H1 (cell line): Measurements from ENCODE around the gene LIMK2. TPM values are rescaled to one million over a fixed set of nuclear protein-coding genes. Genes with fewer than 3 reads are reported as not detected.
A peak's percentile ranks its signal among the peaks of the same experiment; 100 is the strongest.

Source experiments
- CTCF ChIA-PET: fragments of 300-600 bp; sonication (Branson Sonifier 250); formaldehyde crosslinking; loops from one replicate; lab custom pipeline; 2021; ENCODE audit not compliant: partially characterized antibody; lab: Charles Lee
- POLR2A ChIA-PET: fragments of 300-600 bp; sonication (Branson Sonifier 250); formaldehyde crosslinking; loops from one replicate; lab custom pipeline; 2021; ENCODE audit warnings: inconsistent platforms; ENCODE audit not compliant: partially characterized antibody; lab: Charles Lee
- DNase-seq, 2 experiments: peaks; one replicate each; pipeline versions ENCODE4 v3.0.0 to v3.0.0-alpha.2; 2010 to 2022; ENCODE audit warnings: low spot score in 2 of 2, low read depth in 1 of 2, mixed read lengths in 1 of 2
- FAIRE-seq: peaks from 2 replicates; lab custom pipeline; 2011; peaks lifted over from hg19 to GRCh38; lab: Jason Lieb, UNC
- H2AFZ ChIP-seq: 2 replicates; pipeline ENCODE4 v1.8.1; 2012; ENCODE audit warnings: low read length, inconsistent platforms
- H2AK5ac ChIP-seq: 2 replicates; pipeline ENCODE4 v1.6.1; 2013; ENCODE audit warnings: low read depth, low read length
- H2BK120ac ChIP-seq: replicated peaks from 2 replicates; pipeline ENCODE3; 2013; ENCODE audit warnings: low read depth, low read length, inconsistent platforms
- H2BK12ac ChIP-seq: 2 replicates; pipeline ENCODE4 v1.6.1; 2013; ENCODE audit warnings: low read depth, low read length
- H2BK15ac ChIP-seq: 2 replicates; pipeline ENCODE4 v1.6.1; 2013; ENCODE audit warnings: low read length
- H2BK20ac ChIP-seq: 2 replicates; pipeline ENCODE4 v1.6.1; 2013; ENCODE audit warnings: low read length
- H2BK5ac ChIP-seq: 2 replicates; pipeline ENCODE4 v1.6.1; 2013; ENCODE audit warnings: low read depth, low read length
- H3K14ac ChIP-seq: 2 replicates; pipeline ENCODE4 v1.6.1; 2013; ENCODE audit warnings: inconsistent platforms; ENCODE audit not compliant: insufficient read length
- H3K18ac ChIP-seq: 2 replicates; pipeline ENCODE4 v1.6.1; 2013; ENCODE audit warnings: low read length; ENCODE audit errors: extremely low read depth
- H3K23ac ChIP-seq: 2 replicates; pipeline ENCODE4 v1.6.1; 2013; ENCODE audit warnings: inconsistent platforms; ENCODE audit not compliant: insufficient read length
- H3K23me2 ChIP-seq: 2 replicates; pipeline ENCODE4 v1.6.1; 2013; ENCODE audit warnings: low read depth, low read length
- H3K27ac ChIP-seq: 2 replicates; pipeline ENCODE4 v1.6.1; 2011; ENCODE audit warnings: low read depth, low read length, inconsistent platforms
- H3K27me3 ChIP-seq, 4 experiments: replicated peaks in 1 of 4; 1 replicate in 1 of 4; 2 replicates in 3 of 4; pipeline versions ENCODE4 v1.6.1 to v1.8.1; 2011 to 2013; ENCODE audit warnings: low read length in 3 of 4, mild to moderate bottlenecking in 3 of 4, inconsistent platforms in 2 of 4, mixed read lengths in 2 of 4, moderate library complexity in 1 of 4; ENCODE audit not compliant: control insufficient read depth in 3 of 4, insufficient read depth in 3 of 4; ENCODE audit errors: extremely low read depth in 1 of 4
- H3K36me3 ChIP-seq, 4 experiments: 2 replicates each; pipeline versions ENCODE4 v1.6.1 to v1.8.1; 2011 to 2013; ENCODE audit warnings: mild to moderate bottlenecking in 4 of 4, low read length in 3 of 4, moderate library complexity in 2 of 4, control low read depth in 1 of 4, inconsistent platforms in 1 of 4; ENCODE audit not compliant: insufficient read depth in 4 of 4, control insufficient read depth in 2 of 4
- H3K4ac ChIP-seq: replicated peaks from 2 replicates; pipeline ENCODE3; 2013; ENCODE audit warnings: low read length, low read depth, mixed read lengths, inconsistent platforms; ENCODE audit not compliant: insufficient read length
- H3K4me1 ChIP-seq, 4 experiments: replicated peaks in 1 of 4; 1 replicate in 1 of 4; 2 replicates in 3 of 4; pipeline versions ENCODE4 v1.6.1 to v1.8.1; 2011 to 2013; ENCODE audit warnings: low read length in 3 of 4, inconsistent platforms in 2 of 4, mixed read lengths in 1 of 4; ENCODE audit not compliant: insufficient read depth in 4 of 4, control insufficient read depth in 3 of 4
- H3K4me2 ChIP-seq, 2 experiments: 2 replicates each; pipeline versions ENCODE4 v1.6.1 to v1.8.1; 2011 to 2013; ENCODE audit warnings: low read depth in 2 of 2, low read length in 2 of 2, control low read depth in 1 of 2, inconsistent platforms in 1 of 2, mild to moderate bottlenecking in 1 of 2; ENCODE audit not compliant: insufficient read depth in 1 of 2
- H3K4me3 ChIP-seq, 4 experiments: fragments of 200-600, 300-600 bp in 1 of 4; sonication (generic), shearing (Covaris generic), sonication (Bioruptor Twin) in 1 of 4; 2 replicates each; pipeline versions ENCODE4 v1.5.1 to v1.8.1; 2011 to 2016; ENCODE audit warnings: low read length in 4 of 4, low read depth in 3 of 4, control low read depth in 2 of 4, inconsistent platforms in 2 of 4, mild to moderate bottlenecking in 2 of 4, mixed read lengths in 1 of 4, moderate library complexity in 1 of 4; ENCODE audit not compliant: insufficient read depth in 2 of 4; ENCODE audit errors: extremely low read depth in 1 of 4
- H3K56ac ChIP-seq: replicated peaks from 2 replicates; pipeline ENCODE3; 2013; ENCODE audit warnings: low read depth, mild to moderate bottlenecking, mixed read lengths, low read length, inconsistent platforms; ENCODE audit not compliant: insufficient read length
- H3K79me1 ChIP-seq: 2 replicates; pipeline ENCODE4 v1.6.1; 2013; ENCODE audit warnings: low read depth, low read length, control low read depth
- H3K79me2 ChIP-seq, 2 experiments: 2 replicates each; pipeline versions ENCODE4 v1.6.1 to v1.8.1; 2012 to 2013; ENCODE audit warnings: low read length in 2 of 2, mild to moderate bottlenecking in 2 of 2, inconsistent platforms in 1 of 2; ENCODE audit not compliant: insufficient read depth in 2 of 2, control insufficient read depth in 1 of 2
- H3K9ac ChIP-seq, 4 experiments: replicated peaks in 1 of 4; 1 replicate in 1 of 4; 2 replicates in 3 of 4; pipeline versions ENCODE4 v1.6.1 to v1.8.1; 2011 to 2013; ENCODE audit warnings: low read depth in 3 of 4, low read length in 3 of 4, control low read depth in 2 of 4, mild to moderate bottlenecking in 2 of 4, moderate library complexity in 2 of 4, inconsistent platforms in 1 of 4; ENCODE audit errors: extremely low read depth in 1 of 4
- H3K9me3 ChIP-seq, 2 experiments: 2 replicates each; pipeline versions ENCODE4 v1.6.1 to v1.8.1; 2012 to 2013; ENCODE audit warnings: mild to moderate bottlenecking in 2 of 2, moderate library complexity in 2 of 2, control low read depth in 1 of 2, inconsistent platforms in 1 of 2, low read depth in 1 of 2, low read length in 1 of 2, mixed read lengths in 1 of 2; ENCODE audit not compliant: insufficient read depth in 2 of 2
- H4K20me1 ChIP-seq, 2 experiments: replicated peaks in 1 of 2; 2 replicates each; pipeline versions ENCODE3 to v1.8.1; 2011 to 2013; ENCODE audit warnings: inconsistent platforms in 2 of 2, low read length in 2 of 2, mild to moderate bottlenecking in 1 of 2; ENCODE audit not compliant: insufficient read depth in 2 of 2, control insufficient read depth in 1 of 2
- H4K5ac ChIP-seq: 2 replicates; pipeline ENCODE4 v1.6.1; 2013; ENCODE audit warnings: low read length, low read depth, mixed read lengths, inconsistent platforms; ENCODE audit not compliant: insufficient read length
- H4K8ac ChIP-seq: 2 replicates; pipeline ENCODE4 v1.8.0; 2013; ENCODE audit warnings: mild to moderate bottlenecking, moderate library complexity, low read length, inconsistent platforms; ENCODE audit not compliant: insufficient read depth; ENCODE audit errors: extremely low read depth
- H4K91ac ChIP-seq: replicated peaks from 2 replicates; pipeline ENCODE3; 2013; ENCODE audit warnings: low read length, mixed read lengths, inconsistent platforms; ENCODE audit not compliant: insufficient read length
- CHD1 ChIP-seq: IDR thresholded peaks from 2 replicates; pipeline ENCODE4 v1.6.1; 2012; ENCODE audit warnings: low read depth, low read length, improper control_type of control experiment
- CHD2 ChIP-seq: IDR thresholded peaks from 2 replicates; pipeline ENCODE4 v1.6.1; 2012; ENCODE audit warnings: low read length, improper control_type of control experiment
- JUN ChIP-seq: IDR thresholded peaks from 2 replicates; pipeline ENCODE4 v1.6.1; 2011; ENCODE audit warnings: low read depth, mild to moderate bottlenecking, improper control_type of control experiment, low read length
- SAP30 ChIP-seq: fragments of 300-600 bp; sonication (generic); IDR thresholded peaks from 2 replicates; pipeline ENCODE4 v1.7.1; 2012; ENCODE audit warnings: low read length, moderate library complexity, mild to moderate bottlenecking, inconsistent platforms; ENCODE audit not compliant: insufficient read depth, insufficient replicate concordance
- SP1 ChIP-seq: IDR thresholded peaks from 2 replicates; pipeline ENCODE4 v1.6.1; 2011; ENCODE audit warnings: low read depth, low read length
- TCF12 ChIP-seq: IDR thresholded peaks from 2 replicates; pipeline ENCODE4 v1.6.1; 2011; ENCODE audit warnings: low read depth, mild to moderate bottlenecking, low read length
- TEAD4 ChIP-seq: IDR thresholded peaks from 2 replicates; pipeline ENCODE4 v1.6.1; 2012; ENCODE audit warnings: low read depth, low read length, inconsistent platforms, mixed read lengths
- WGBS, 2 experiments: shearing (Covaris generic) in 1 of 2; methylation state at CpG; one replicate each; pipeline versions ENCODE4 v1.1.6 to v1.1.7; 2013 to 2015; ENCODE audit warnings: low lambda C conversion rate in 2 of 2, mixed read lengths in 2 of 2, inconsistent platforms in 1 of 2, low coverage in 1 of 2, missing lambda C conversion rate in 1 of 2; ENCODE audit not compliant: insufficient replicate concordance in 2 of 2, insufficient coverage in 1 of 2, insufficient read length in 1 of 2; ENCODE audit errors: extremely low coverage in 1 of 2, missing lambda C conversion rate in 1 of 2; 5-methylcytosine and 5-hydroxymethylcytosine counted together
- polyA plus RNA-seq, 7 experiments: library from polyadenylated mRNA; depleted of rRNA in 3 of 7; stranded (reverse) in 5 of 7; unstranded in 2 of 7; fragments of >200 nt in 5 of 7; fragments of 200-250 nt in 2 of 7; gene quantifications; 1 replicate in 5 of 7; 2 replicates in 1 of 7; 4 replicates in 1 of 7; pipeline versions ENCODE4 v1.2.1 to v1.2.3, GENCODE V29; 2011 to 2013; ENCODE audit warnings: missing spikeins in 2 of 7, mixed read lengths in 2 of 7
- total RNA-seq: library from RNA; stranded (reverse); fragmentation: NEBNext Ultra II Directional; extraction: Animal tissue kit (Norgen Biotek cat#: 25700); gene quantifications from 2 replicates; pipeline ENCODE4 v1.2.1, GENCODE V29; 2021

Gene LIMK2
- total and polyA plus RNA-seq, 2 of the 8 experiments (the other 6 are each of a cell fraction or from before 2014, with no cell fraction given), result 13.2 to 37.6 TPM

GRCh38 chr22:31259798-31260473 is 47.8 kb downstream of the LIMK2 start:
- FAIRE-seq, result no peak
- Histone ChIP-seq H3K27ac (no peak overlapping the region), H3K79me1 (no peaks in the 10 kb centered on the region; the same call in none of the 2 replicates), H4K5ac (no peak overlapping the region), H2AFZ (no peak overlapping the region), H2BK12ac (no peak overlapping the region), H3K14ac (no peak overlapping the region), H3K27me3 (no peaks in the 10 kb centered on the region), H2BK120ac (no peak overlapping the region), H3K56ac (no peak overlapping the region), H3K4me1 (no peaks in the 10 kb centered on the region), H4K91ac (no peak overlapping the region), H3K36me3 (peaks cover 0 to 30% (median 13%) of the 10 kb centered on the region in 4 experiments; a peak in 6 of 8 replicates), H2BK5ac (peak overlapping the region; percentile 44; the same call in 1 of the 2 replicates), H3K23ac (no peak overlapping the region), H3K9me3 (no peaks in the 10 kb centered on the region), H3K23me2 (no peaks in the 10 kb centered on the region; the same call in 1 of the 2 replicates), H3K4ac (no peak overlapping the region), H4K20me1 (peaks cover 0 to 5% of the 10 kb centered on the region in 2 experiments), H2BK20ac (no peak overlapping the region), H4K8ac (no peak overlapping the region), H3K4me3 (no peak overlapping the region), H3K79me2 (no peaks in the 10 kb centered on the region), H3K18ac (no peak overlapping the region), H2AK5ac (no peak overlapping the region), H3K4me2 (no peak overlapping the region), H3K9ac (no peak overlapping the region), H2BK15ac (no peak overlapping the region)
- CTCF ChIA-PET, result interaction anchor here (0.6 to 12.1 kb wide), 8 partner anchors 11 to 456 kb away, joined by 3 to 122 read pairs (median 4); partner anchors contain the start of gene LIMK2
- no peak for DNase-seq
- 90% methylated on average over 8 of the region's 8 CpGs; no CpG with 5 or more reads in 1 of the 2 experiments for WGBS, 2 experiments
- POLR2A ChIA-PET, result interaction anchor here (0.9 to 1.4 kb wide), 2 partner anchors 10 to 16 kb away, joined by 4 read pairs; no protein-coding TSS in a partner anchor
- no peak for TF ChIP-seq TEAD4
- TF ChIP-seq SAP30, result no peak
- TF ChIP-seq CHD2, result no peak
- TF ChIP-seq JUN, result no peak
- no peak for TF ChIP-seq CHD1
- TF ChIP-seq SP1, result no peak
- TF ChIP-seq TCF12, result no peak
